K562 (cell line): ENCODE data around the gene ARL2. TPM values are rescaled to one million over a fixed set of nuclear protein-coding genes. Genes with fewer than 3 reads are reported as not detected.

ENCODE experiments used
- CBFA2T2 ChIP-seq: fragments of 450-650 bp; conservative IDR thresholded peaks from 2 replicates; pipeline ENCODE4 v1.6.1; 2017; ENCODE audit warnings: mild to moderate bottlenecking
- CREB3 ChIP-seq: fragments of 450-650 bp; conservative IDR thresholded peaks from 2 replicates; pipeline ENCODE4 v1.6.1; 2016; ENCODE audit warnings: missing genetic modification characterization, low read depth, mild to moderate bottlenecking, missing compliant biosample characterization, moderate library complexity
- EGR1 ChIP-seq: fragments of 450-650 bp; conservative IDR thresholded peaks from 2 replicates; pipeline ENCODE4 v1.6.1; 2017; ENCODE audit warnings: mild to moderate bottlenecking
- ETV6 ChIP-seq, 3 experiments: fragments of 150-350 bp in 1 of 3; sonication (generic) in 1 of 3; formaldehyde crosslinking in 1 of 3; IDR thresholded peaks; 2 replicates each; pipeline versions ENCODE4 v1.6.1 to v1.8.0; 2014 to 2022; ENCODE audit warnings: borderline replicate concordance in 2 of 3, low read depth in 2 of 3, antibody characterized with exemption in 1 of 3, low read length in 1 of 3, mild to moderate bottlenecking in 1 of 3, missing genetic modification reagents in 1 of 3
- FOXO4 ChIP-seq: fragments of 450-650 bp; formaldehyde crosslinking; IDR thresholded peaks from 2 replicates; pipeline ENCODE4 v1.4.0; 2020; ENCODE audit warnings: mild to moderate bottlenecking, moderate library complexity
- GATA2 ChIP-seq: sonication (generic); formaldehyde crosslinking; IDR thresholded peaks from 2 replicates; pipeline ENCODE4 v1.4.0; 2020; ENCODE audit warnings: mild to moderate bottlenecking, missing genetic modification reagents
- GTF2F1 ChIP-seq: IDR thresholded peaks from 2 replicates; pipeline ENCODE4 v1.6.1; 2011; ENCODE audit warnings: low read depth, low read length, improper control_type of control experiment
- HNRNPL ChIP-seq: fragments of 200-400 bp; formaldehyde crosslinking; IDR thresholded peaks from 2 replicates; pipeline ENCODE4 v1.6.1; 2017; ENCODE audit warnings: low read depth, mild to moderate bottlenecking, low read length
- LCOR ChIP-seq: sonication (generic); formaldehyde crosslinking; IDR thresholded peaks from 2 replicates; pipeline ENCODE4 v1.8.0; 2022; ENCODE audit warnings: mild to moderate bottlenecking, missing genetic modification reagents
- NONO ChIP-seq, 2 experiments: fragments of 200-400 bp in 1 of 2; fragments of 450-650 bp in 1 of 2; formaldehyde crosslinking in 1 of 2; IDR thresholded peaks; 2 replicates each; pipeline ENCODE4 v1.6.1; 2017; ENCODE audit warnings: low read depth in 2 of 2, mild to moderate bottlenecking in 2 of 2, moderate library complexity in 2 of 2, low read length in 1 of 2
- NR1H2 ChIP-seq: sonication (generic); formaldehyde crosslinking; IDR thresholded peaks from 2 replicates; pipeline ENCODE4 v1.4.0; 2020; ENCODE audit warnings: mild to moderate bottlenecking, missing genetic modification reagents
- PCBP1 ChIP-seq: fragments of 200-400 bp; formaldehyde crosslinking; IDR thresholded peaks from 2 replicates; pipeline ENCODE4 v1.6.1; 2018; ENCODE audit warnings: mild to moderate bottlenecking, low read depth, low read length; ENCODE audit not compliant: poor library complexity, severe bottlenecking
- RAD51 ChIP-seq: fragments of 450-650 bp; IDR thresholded peaks from 2 replicates; pipeline ENCODE4 v1.7.1; 2016; ENCODE audit warnings: low read depth, mild to moderate bottlenecking, borderline replicate concordance
- SIN3A ChIP-seq, 2 experiments: fragments of 150-350 bp in 1 of 2; IDR thresholded peaks; 2 replicates each; pipeline ENCODE4 v1.6.1; 2011 to 2016; ENCODE audit warnings: borderline replicate concordance in 2 of 2, low read depth in 2 of 2, low read length in 2 of 2, mild to moderate bottlenecking in 2 of 2, moderate library complexity in 2 of 2; ENCODE audit not compliant: control insufficient read depth in 1 of 2
- SMARCA5 ChIP-seq: fragments of 450-650 bp; IDR thresholded peaks from 2 replicates; pipeline ENCODE4 v1.6.1; 2016
- ZFPM2 ChIP-seq: fragments of 250-450 bp; sonication (Bioruptor Pico); IDR thresholded peaks from 2 replicates; pipeline ENCODE4 v1.5.1; 2022; ENCODE audit warnings: mild to moderate bottlenecking
- ZNF644 ChIP-seq: fragments of 200-800 bp; sonication (Bioruptor generic); IDR thresholded peaks from 2 replicates; pipeline ENCODE4 v1.6.1; 2016; ENCODE audit warnings: low read depth, missing genetic modification characterization, missing compliant biosample characterization
- polyA plus RNA-seq, 8 experiments: library from polyadenylated mRNA; depleted of rRNA in 4 of 8; stranded (reverse) in 5 of 8; unstranded in 3 of 8; fragments of >200 nt; fragmentation: Nextera tagmentation in 2 of 8; fragmentation: Illumina TruSeq in 1 of 8; extraction: Ambion mirVana in 2 of 8; extraction: Trizol in 1 of 8; gene quantifications; 2 replicates each; pipeline versions ENCODE4 v1.2.1 to v1.2.3, GENCODE V29; 2011 to 2014; ENCODE audit warnings: inconsistent platforms in 1 of 8, missing spikeins in 1 of 8
- total RNA-seq, 7 experiments: library from RNA; depleted of rRNA in 6 of 7; stranded (reverse); fragments of >200 nt in 6 of 7; fragmentation: Illumina TruSeq in 2 of 7; extraction: Trizol in 2 of 7; gene quantifications; 2 replicates each; pipeline versions ENCODE4 v1.2.1 to v1.2.3, GENCODE V29; 2011 to 2021; ENCODE audit warnings: low replicate concordance in 1 of 7
- TF ChIP-seq, protein P1 (sequence below): sonication (generic); IDR thresholded peaks from 2 replicates; pipeline ENCODE4 v1.6.1; 2016
- TF ChIP-seq, protein P2 (sequence below): sonication (generic); formaldehyde crosslinking; IDR thresholded peaks from 2 replicates; pipeline ENCODE4 v1.5.0; 2020; ENCODE audit warnings: missing genetic modification reagents
- TF ChIP-seq, protein P3 (sequence below), 2 experiments: IDR thresholded peaks; 2 replicates each; pipeline ENCODE4 v1.6.1; 2011; ENCODE audit warnings: borderline replicate concordance in 1 of 2, control low read depth in 1 of 2, low read depth in 1 of 2, low read length in 1 of 2, mild to moderate bottlenecking in 1 of 2, mixed read lengths in 1 of 2, moderate library complexity in 1 of 2; ENCODE audit not compliant: insufficient read depth in 1 of 2, insufficient read length in 1 of 2, poor library complexity in 1 of 2, severe bottlenecking in 1 of 2; ENCODE audit errors: extremely low read depth in 1 of 2

ARL2 gene
- total and polyA plus RNA-seq, 9 of the 15 experiments (the other 6 are each of a cell fraction or from before 2014, with no cell fraction given), result 5.7 to 154 (median 92.2) TPM

DNA sequence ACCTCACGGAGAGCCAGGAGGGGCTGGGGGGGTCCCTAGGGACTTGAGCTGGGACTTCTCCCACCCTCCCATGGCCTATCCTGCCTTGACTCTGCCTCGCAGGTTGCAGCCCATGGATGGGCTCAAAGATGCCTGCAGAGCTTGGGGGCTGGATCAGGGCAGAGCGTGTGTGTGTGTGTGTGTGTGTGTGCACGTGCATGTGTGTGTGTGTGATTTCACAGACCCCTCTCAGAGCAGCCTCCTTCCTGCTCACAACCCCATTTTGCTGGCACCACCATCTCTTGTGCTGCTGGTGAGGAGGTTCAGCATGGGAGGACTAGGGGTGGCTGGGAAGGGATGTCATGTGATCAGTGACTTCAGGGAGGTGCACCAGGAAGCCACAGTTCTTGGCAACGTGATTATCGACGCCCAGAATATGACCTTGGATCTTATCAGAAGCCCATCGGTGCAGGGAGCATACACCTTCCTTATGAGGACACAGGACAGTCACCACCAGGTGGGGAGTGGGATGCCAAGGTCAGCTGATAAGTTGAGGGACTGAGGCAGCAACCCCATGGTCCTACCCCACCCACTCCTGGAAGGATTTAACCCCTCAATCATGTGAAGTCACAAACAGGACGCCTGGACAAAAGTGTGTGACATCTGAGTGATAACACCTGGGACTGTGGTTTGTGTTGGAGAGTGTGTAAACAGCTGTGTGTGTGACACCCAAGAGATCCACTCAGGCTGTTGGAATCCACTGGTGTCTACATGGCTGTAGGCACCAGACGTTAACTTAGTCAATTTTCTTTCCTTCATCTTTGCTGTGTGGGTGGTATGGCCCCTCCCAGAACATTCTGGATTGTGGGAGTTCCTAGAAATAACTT, 46.2 kb downstream of the ARL2 start (continued):
- no peak for TF ChIP-seq SIN3A (IDR thresholded peaks at IDR 0.05; ENCODE audit: borderline replicate concordance in 2 of 2, control insufficient read depth in 1 of 2, low read depth in 2 of 2, low read length in 2 of 2)
- 0 out of 2 replicates have a peak, but pooled peaks have one; percentile 52 for TF ChIP-seq CREB3 (tag)
- TF ChIP-seq, protein P1, sequence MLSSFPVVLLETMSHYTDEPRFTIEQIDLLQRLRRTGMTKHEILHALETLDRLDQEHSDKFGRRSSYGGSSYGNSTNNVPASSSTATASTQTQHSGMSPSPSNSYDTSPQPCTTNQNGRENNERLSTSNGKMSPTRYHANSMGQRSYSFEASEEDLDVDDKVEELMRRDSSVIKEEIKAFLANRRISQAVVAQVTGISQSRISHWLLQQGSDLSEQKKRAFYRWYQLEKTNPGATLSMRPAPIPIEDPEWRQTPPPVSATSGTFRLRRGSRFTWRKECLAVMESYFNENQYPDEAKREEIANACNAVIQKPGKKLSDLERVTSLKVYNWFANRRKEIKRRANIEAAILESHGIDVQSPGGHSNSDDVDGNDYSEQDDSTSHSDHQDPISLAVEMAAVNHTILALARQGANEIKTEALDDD, result no peak
- TF ChIP-seq CBFA2T2, result 0 out of 2 replicates have a peak, but pooled peaks have one; percentile 9
- no peak for TF ChIP-seq FOXO4 (CRISPR knock-in tag)
- TF ChIP-seq, protein P2, sequence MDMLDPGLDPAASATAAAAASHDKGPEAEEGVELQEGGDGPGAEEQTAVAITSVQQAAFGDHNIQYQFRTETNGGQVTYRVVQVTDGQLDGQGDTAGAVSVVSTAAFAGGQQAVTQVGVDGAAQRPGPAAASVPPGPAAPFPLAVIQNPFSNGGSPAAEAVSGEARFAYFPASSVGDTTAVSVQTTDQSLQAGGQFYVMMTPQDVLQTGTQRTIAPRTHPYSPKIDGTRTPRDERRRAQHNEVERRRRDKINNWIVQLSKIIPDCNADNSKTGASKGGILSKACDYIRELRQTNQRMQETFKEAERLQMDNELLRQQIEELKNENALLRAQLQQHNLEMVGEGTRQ (CRISPR knock-in tag), result peak; percentile 74
- TF ChIP-seq NONO (IDR thresholded peaks at IDR 0.05; ENCODE audit: low read depth in 2 of 2, low read length in 1 of 2), result no peak
- no peak for TF ChIP-seq SMARCA5
- TF ChIP-seq LCOR (CRISPR knock-in tag), result no peak
- TF ChIP-seq EGR1, result 0 out of 2 replicates have a peak, but pooled peaks have one; percentile 31
- TF ChIP-seq RAD51, result peak; percentile 71; the same call in 1 of the 2 replicates
- no peak for TF ChIP-seq HNRNPL
- TF ChIP-seq, protein P3, sequence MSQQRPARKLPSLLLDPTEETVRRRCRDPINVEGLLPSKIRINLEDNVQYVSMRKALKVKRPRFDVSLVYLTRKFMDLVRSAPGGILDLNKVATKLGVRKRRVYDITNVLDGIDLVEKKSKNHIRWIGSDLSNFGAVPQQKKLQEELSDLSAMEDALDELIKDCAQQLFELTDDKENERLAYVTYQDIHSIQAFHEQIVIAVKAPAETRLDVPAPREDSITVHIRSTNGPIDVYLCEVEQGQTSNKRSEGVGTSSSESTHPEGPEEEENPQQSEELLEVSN (IDR thresholded peaks at IDR 0.05; ENCODE audit: borderline replicate concordance in 1 of 2, extremely low read depth in 1 of 2, insufficient read depth in 1 of 2, insufficient read length in 1 of 2, low read depth in 1 of 2, low read length in 1 of 2, poor library complexity in 1 of 2, severe bottlenecking in 1 of 2), result peak; percentile 43 to 54
- TF ChIP-seq ETV6 (IDR thresholded peaks at IDR 0.05; ENCODE audit: borderline replicate concordance in 1 of 2, low read depth in 2 of 2, low read length in 1 of 2), result no peak
- TF ChIP-seq ETV6 (CRISPR knock-in tag; IDR thresholded peaks at IDR 0.05; ENCODE audit: borderline replicate concordance), result no peak
- TF ChIP-seq GATA2 (CRISPR knock-in tag), result 0 out of 2 replicates have a peak, but pooled peaks have one; percentile 34
- TF ChIP-seq ZNF644 (tag), result 0 out of 2 replicates have a peak, but pooled peaks have one; percentile 35
- no peak for TF ChIP-seq GTF2F1
- TF ChIP-seq ZFPM2 (CRISPR knock-in tag), result no peak
- TF ChIP-seq NR1H2, result peak; percentile 54; the same call in 1 of the 2 replicates
- TF ChIP-seq PCBP1, result no peak
